Non-pigmented ciliary epithelial cell (primary cell): ENCODE results near the gene STK32C.
"Not testable (repeated sequence)": the region's sequence is repeated elsewhere in the genome, so short reads cannot be mapped to it uniquely, and the experiment has no call there.

Experiments
- DNase-seq: peaks from one replicate; pipeline ENCODE4 v3.0.0-alpha.2; 2010; ENCODE audit warnings: low read depth

Gene STK32C

DNA sequence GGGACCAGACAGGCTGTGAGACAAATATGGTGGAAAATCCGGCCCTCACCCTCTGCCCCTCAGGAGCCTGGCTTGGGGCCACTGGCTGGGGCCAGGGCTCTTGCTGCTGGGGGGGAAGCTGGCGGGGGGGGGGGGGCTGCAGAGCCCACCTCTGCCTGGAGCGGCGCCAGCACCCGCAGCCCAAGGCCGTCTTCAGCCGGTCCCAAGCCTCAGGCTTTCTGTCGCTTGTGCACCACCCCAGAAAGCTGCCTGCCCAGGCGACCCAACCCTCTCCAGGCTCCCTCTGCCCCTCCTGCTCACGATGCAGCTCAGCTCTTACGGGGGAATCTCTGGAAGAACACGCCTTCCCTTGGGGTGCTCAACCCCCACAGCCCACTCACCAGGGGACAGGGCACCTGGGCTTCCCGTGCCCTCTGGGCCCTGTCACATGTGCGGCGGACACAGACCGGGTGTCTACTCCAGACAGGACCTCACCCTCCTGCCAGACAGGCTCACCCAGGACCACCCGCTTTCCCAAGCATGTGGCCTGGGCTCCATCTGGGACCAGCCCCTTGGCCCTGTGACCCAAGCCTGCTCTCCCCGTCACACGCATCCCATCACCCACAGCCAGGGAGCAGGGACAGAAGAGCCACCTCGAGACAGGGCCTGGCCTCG lies 77.1 kb downstream of the STK32C start:
- DNase-seq = no peak

DNA sequence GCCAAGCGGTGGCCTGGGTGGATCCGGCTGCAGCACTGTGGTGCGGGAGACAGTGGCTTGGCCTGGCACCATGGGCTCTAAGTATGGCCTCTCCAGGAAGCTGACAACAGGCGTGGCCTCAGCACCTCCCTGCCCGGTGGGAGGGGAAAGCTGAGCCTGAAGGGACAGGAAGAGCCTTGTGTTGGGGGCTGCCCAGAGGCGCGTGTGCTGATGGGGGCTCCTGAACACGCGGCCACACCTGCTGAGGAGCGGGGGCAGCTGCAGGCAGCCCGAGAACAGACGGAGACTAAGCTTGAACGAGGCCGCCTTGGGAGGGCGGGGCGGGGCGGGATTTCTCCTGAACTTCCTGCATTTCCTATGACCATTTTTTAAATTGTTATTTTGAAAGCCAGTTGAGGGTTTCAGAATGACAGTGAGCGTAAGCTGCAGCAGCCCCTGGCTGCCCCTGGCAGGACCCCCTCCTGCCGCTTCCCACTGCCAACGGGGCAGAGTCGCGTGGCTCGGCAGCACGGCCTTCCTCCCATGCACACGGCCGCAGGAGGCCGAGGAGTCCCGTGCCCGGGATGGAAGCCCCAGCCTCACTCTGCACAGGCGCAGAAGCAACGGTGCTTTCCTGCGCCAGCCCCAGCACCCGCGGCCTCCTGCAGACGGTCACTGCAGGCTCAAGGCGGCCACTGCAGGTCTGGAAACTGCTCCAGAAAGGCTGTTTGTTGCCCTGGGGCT lies 77.8 kb downstream of the STK32C start:
- DNase-seq = no peak

DNA sequence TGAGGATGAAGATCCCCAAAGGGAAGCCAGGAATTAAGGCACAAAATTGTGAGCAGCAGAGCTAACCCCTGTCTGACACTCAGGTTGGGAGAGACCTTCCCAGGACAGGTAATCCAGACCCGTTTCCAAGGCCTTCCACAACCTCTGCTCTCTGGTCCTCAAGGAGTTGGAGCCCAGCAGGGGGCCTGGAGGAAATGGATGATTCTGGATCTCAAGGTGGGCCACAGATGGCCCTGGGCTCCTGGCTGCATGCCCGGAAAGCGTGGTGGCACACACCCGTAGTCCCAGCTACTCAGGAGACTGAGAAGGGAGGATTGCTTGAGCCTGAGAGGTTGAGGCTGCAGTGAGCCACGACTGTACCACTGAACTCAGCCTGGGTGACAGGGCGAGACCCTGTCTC lies 78.7 kb downstream of the STK32C start:
- DNase-seq = no peak

DNA sequence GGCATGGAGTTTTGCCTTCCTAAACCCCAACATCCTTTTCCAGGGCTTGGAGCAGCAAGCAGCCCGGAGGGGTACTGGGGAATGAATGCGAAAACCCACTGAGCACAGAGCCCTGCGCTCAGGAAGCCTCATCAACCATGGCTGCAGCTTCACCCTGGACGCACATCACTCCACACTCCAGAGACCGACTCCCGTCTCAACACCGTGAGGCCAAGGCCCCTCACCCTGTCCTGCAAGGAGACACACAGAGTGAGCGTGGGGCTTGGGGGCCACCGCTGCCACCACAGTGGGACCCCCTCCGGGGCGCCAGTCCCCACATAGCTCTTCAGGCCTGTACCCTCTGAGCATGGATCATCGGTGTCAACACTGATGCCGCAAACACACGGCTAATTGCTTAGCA lies 79.1 kb downstream of the STK32C start:
- no peak for DNase-seq

DNA sequence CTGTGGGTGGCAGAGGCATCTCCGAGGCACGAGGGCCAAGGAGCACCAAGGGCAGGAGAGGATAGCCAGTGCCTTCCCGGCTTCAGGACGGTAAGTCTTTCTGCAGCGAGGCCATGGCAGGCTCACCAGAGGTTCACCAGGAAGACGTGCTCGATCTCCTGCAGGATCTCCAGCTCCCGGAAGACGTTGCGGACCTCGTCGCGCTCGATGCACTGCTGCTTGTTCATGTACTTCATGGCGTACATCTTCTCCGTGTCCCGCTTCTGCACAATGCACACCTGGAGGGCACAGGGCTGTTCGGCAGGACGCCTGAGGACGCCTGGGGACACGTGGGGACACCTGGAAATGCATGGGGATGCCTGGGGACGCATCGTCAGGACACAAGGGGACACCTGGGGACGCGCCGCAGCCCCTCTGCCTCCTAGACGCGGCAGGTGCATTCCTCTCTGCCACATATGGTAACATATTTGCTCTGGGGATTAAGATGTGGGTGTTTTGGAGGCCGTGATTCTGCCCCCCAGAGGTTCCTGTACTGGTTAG lies 79.8 kb downstream of the STK32C start:
- DNase-seq = no peak

DNA sequence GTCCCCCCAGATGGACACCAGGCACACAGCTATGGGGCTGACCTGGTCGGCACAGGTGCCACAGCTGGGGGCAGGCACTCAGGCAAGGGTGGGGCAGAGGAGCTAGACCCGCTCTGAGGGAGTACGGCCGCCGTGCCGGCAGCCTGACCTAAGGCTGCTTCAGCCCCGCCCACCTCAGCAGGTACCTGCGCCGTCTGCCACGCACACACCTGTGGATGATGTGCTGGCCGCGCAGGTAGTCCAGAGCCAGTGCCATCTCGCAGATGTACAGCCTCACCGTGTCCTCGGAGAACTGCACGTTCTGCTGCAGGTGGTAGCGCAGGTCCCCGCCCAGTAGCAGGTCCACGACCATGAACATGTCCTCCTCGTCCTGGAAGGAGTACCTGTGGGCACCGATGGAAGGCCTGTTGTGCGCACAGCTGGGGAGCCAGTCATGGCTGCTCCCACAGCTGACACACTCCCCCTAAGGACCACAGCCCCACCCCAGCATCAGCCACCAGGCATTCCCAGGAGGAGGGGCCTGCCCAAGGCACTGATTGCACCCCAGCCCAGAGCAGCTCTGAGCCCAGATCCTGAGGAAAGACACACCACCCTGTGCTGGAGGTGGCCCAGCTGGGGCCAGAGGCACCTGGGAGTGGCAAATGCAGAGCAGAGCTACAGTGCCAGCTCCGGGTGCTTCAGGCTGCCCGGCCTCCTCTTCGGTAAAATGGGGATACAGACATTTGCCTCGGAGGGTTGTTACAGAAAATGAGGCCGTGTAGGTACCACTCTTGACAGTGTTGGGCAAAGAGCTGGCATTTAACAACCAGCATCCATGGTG lies 81.0 kb downstream of the STK32C start:
- no peak for DNase-seq

DNA sequence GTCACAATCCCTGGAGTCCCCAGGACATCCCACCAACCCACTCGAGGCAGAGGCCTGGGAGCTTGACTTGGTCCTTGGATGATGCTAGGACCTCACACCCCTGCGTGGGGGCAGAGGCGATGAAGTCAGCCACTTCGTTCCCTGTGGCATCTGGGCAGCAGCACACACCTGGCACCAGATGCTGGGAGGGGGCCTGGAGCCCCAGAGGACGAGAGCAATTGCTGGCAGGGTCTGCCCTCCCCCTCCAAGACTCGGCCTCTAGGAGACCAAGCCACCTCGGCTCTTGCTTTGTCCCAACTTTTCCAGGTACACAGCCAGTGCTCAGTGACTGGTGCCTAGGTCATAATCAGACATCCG lies 81.9 kb downstream of the STK32C start:
- no peak for DNase-seq

DNA sequence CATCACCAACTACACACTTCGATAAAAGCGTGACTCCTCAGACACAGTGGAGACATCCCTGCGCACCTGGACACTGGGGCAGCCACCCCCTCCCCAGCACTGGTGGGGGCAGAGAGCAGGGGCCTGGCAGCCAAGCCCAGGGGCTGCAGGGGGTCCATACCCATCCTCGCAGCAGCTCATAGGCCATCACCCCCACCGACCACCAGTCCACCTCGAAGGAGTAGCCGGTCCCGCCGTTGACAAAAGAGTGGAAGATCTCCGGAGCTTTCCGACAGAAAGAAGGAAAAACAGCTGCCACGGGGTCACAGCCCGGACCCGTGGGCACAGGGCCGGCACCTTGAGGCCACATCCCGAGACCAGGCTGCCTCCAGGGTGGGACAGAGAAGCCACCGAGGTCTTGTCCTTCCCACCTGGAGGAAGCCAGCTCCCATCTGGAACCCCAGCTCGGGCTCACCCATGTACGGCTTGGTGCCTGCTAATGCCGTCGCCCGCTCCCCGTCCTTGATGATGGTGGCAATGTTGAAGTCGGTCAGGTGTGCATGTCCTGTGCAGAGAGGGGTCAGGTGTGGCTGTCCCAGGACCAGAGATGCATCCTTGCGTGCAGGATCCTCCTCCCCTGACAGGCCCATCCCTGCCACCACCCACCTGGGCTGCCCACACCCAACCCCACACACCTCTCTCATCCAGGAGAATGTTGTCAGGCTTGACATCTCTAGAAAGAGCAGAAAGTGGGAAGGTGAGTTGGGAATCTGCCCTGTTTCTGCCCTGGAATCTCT lies 82.5 kb downstream of the STK32C start:
- DNase-seq = no peak

DNA sequence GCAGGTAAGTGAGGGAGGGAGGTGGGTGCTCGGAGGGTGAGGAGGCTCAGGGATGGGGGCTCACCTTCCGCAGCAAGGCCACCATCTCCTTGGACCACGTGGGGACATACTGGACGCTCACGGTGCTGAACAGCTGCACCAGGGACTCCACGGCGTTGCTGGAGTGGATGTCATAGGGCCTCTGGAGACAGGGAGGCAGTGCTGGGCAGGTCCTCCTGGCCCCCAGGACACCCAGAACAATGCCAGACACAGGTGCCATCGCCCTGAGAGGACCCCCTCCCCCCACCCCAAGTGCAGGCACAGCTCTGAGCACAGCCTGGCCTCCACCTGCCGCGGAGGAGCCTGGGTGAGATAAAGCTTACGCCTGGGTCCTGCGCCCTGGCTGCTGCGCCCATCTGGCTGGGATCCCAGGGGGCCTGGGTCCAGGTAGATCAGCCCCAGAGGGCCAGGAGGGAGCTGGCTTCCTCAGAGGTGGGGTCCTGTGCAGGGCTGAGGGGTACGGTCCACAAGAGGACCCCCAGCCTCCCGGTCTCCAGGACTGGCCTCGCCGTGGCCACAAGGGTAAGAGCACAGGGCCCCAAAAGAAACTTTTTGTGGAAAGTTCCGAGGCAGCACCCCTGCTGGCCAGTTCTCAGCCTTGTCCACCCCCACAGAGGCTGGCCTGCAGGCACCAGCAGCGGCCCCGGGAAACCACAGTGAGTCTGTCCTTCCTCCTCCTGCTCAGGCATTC lies 83.2 kb downstream of the STK32C start:
- DNase-seq = no peak

DNA sequence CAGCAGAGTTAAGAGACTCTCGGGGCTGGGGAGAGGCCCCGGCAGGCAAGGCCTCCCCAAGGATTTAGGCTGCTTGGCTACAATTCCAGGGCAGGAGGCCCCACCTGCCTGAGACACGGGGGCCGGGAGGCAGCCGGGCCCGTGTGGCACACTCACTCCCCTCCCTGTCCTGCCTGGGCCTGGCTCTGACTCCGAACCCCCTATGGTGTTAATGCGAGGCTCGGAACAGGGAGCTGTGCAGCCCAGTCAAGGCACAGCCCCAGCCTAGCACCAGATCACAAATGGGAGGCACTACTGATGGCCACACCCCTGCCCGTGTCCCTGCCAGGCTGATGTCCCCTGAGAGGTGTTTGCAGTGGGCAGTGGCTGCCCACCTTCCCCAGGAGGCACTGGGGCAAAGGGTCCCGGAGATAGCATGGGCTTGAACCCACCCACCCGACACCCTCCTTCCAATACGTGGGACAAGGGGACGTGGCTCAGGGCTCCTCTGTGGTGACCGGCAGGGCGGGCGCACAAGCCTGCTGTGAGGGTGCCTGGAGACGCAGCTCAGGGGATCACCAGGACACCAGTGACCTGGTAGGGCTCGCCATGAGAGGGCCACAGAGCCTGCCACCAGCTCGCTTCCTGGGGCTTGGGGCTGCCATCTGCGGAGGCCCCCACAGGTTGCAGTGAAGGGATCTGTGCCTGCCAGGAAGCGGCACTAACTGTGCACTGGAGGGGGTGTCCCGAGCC lies 84.0 kb downstream of the STK32C start:
- no peak for DNase-seq

DNA sequence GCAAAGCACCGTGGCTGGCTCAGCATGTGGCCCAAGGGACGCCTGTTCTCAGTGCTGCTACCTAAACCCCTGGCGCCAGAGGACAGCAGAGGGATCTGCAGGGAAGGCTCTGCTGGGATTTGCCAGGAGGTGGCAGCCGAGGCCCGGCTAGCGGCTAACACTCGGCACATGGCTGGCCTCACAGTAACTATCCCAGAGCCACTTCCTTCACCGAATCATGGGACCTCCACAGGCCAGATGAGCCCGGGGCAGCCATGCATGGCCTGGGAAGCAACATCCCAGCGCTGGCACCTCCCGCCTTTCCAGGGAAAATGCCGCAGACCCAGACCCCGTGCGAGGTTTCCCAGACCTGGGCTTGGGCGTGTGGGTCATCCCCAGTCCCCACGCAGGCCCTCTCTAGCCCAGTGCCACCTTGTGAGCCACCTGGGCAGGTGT lies 84.6 kb downstream of the STK32C start:
- DNase-seq = peak; percentile 43

DNA sequence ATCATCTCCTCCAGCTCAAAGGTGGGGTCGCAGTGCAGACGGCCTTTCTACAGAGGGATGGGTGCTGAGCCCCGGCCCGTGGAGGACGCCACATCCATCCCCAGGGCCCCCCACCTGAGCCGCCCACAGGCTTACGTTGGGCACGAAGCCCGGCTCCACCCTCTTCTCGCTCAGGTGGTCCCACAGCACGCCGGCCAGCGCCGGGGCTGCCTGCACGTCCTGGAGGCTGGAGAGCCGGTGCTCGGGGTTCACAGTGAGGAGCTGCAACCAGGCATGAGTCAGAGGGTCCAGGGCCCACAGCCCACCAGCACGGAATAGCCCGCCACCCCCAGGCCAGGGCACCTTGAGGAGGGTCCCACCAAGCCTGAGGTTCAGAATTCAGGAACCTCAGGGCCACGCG lies 85.0 kb downstream of the STK32C start:
- no peak for DNase-seq

DNA sequence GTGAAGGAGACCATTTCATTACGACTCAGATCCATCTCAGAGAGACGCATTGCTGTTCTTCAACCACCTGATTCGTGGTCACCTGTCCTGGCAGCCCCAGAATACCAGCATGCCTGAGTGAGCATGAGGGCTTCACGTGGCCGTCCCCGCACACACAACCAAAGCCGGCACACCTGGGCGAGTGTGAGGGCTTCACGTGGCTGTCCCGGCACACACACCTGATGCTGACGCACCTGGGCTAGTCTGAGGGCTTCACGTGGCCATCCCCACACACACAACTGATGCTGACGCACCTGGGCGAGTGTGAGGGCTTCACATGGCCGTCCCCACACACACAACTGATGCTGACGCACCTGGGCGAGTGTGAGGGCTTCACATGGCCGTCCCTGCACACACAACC lies 86.8 kb downstream of the STK32C start:
- DNase-seq = not testable (repeated sequence)

DNA sequence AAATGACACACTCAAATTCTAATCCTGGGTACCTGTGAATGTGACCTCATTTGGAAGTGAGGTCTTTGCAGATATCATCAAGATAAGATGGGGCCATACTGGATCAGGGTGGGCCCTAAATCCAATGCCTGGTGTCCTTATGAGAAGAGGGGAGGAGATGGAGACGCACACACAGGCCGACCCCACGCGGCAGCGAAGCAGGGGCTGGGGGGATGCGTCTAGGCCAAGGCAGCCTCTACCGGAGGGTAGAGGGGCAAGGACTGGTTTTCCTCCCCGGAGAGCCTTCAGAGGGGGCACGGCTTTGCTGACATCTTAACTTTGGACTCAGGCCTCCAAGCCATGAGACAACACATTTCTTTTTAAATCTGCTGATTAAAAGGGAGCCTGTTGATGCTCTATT lies 87.7 kb downstream of the STK32C start:
- DNase-seq = no peak

DNA sequence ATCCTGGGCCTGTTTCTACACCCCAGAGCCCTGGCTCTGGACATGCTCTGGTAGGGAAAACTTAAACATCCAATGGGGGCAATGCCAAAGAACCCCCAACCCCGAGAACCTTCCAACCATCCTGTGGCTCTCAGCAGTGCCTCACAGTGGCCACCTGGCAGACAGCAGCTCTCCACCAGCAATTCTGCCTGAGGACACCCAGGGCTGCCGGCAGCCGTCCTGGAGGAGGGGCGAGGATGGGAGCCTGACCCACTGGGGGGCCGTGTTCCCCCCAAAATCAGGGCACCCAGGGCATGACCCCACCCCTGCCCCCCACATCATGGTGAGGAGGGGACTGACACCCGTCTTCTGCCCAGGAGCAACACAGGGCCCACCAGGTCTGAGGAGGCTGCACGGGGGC lies 88.3 kb downstream of the STK32C start:
- DNase-seq = no peak

DNA sequence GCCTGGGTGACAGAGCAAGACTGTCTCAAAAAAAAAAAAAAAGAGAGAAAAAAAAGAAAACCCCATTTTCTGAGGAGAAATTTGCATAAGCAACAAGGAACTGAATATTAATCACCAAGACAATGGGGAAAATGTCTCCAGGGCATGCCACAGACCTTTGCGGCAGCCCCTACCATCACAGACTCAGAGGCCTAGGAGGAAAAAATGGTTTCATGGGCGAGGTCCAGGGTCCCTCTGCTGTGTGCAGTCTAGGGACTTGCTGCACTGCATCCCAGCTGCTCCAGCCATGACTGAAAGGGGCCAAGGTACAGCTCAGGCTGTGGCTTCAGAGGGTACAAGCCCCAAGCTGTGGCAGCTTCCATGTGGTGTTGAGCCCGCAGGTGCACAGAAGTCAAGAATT lies 91.3 kb downstream of the STK32C start:
- not testable (repeated sequence) for DNase-seq

DNA sequence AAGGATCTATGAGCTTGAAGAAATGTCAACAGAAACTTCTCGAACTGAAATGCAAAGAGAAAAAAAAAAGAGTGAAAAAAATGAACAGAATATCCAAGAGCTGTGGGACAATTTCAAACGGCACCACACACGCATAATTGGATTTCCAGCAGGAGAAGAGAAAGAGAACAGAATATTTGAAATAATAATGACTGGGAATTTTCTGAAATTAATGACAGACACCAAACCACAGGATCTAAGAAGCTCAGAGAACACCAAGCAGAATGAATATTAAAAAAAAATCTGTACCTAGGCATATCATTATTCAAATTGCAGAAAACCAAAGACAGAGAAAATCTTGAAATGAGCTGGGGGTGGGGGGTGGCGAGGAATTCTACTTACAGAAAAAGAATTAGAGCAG lies 93.8 kb downstream of the STK32C start:
- DNase-seq = no peak

DNA sequence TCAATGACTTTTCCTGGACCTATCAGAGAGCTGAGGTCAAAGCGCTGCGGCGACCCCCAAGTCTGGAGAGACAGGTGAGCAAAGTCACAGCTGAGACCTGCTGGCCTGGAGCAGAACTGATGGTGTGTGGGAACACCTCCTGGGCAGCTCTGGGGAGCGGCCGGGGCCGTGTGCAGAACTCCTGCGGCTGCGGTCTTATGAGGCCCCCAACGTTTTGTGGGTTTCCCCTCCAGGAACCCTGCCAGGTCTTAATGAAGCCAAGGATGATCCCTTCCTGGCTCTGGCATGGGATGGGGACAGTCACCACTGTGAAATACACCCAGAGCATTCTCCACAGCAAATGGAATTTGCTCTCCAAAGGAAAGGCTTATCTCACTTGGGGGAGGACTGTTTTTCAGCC lies 94.9 kb downstream of the STK32C start:
- no peak for DNase-seq

DNA sequence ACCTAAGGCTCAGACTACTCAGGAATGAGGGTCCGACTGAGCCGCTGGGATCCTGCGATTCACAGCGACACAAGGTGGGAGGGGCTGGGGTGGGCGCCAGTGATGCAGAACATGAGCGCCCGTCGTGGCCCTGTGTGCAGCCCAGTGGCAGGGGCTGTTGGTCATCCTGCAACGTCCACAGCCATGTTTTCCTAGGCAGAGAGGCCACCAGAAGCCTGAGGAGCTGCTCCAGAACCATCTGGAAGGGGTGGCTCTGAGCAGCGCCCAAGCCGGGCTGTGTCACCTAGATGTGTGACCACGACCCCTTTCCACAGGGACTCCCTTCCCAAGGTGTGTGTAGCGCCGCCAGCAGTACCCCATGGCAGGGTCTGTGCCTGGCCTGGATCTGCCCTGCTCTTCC lies 96.5 kb downstream of the STK32C start:
- DNase-seq = no peak

DNA sequence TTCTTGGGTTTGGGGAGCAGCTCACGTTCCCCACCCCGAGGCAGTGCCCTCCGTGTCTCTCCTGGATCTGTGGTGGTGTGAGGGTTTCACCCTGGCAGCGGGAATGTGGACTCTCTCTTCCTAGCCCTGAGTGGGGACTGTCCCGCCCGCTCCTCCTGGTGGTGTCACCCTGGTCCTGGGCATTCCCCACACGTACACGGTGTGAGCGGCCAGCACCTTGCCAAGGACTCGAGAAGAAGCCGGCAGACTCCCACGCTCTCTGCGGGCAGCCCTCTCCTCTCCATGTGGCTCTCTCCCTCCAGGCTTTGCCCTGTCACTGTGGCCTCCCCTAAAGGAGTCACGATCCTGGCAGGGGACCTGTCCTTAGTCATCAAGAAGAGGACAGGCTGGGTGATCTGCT lies 97.0 kb downstream of the STK32C start:
- no peak for DNase-seq
